ENCODE measurements around the gene ICA1.
A peak's percentile ranks its signal among the peaks of the same experiment; 100 is the strongest.

ICA1 gene

DNA sequence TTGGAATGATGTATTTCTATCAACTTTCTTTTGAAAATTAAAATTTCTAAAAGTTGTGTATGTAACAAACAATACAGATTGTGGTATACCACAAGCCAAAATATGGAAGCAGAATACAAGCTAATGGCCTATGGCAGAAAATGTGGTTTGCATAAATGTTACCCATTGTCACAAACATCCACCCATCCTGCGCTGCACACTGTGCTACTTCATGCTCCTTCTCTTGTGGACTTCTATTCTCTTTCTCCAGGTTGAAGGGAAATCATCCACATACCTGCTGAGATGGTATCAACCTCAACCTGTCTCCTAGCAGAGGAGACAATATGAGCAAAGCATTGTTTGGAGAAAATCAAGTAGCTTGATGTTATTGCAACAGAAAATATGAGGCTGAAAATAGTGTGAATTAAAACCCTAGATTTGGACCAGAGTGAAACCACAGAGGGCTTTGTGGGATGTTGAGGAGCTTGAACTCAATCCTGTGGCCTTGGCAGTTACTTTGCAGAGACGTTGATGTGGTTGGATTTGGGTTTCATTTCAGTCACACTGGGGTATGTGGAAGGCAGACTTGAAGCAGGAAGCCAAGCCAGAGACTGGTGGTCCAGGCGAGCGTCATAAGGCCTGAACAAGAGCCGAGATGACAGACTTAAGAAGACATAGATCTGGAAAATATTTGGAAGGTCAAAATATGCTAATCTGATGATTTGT is 63.8 kb downstream of the ICA1 start:
- H3K4me3 ChIP-seq (ENCODE audit: control insufficient read depth, low read depth, low read length) = no peak overlapping the region
- no peak for DNase-seq (ENCODE audit: low read depth)
- TF ChIP-seq, protein P1, sequence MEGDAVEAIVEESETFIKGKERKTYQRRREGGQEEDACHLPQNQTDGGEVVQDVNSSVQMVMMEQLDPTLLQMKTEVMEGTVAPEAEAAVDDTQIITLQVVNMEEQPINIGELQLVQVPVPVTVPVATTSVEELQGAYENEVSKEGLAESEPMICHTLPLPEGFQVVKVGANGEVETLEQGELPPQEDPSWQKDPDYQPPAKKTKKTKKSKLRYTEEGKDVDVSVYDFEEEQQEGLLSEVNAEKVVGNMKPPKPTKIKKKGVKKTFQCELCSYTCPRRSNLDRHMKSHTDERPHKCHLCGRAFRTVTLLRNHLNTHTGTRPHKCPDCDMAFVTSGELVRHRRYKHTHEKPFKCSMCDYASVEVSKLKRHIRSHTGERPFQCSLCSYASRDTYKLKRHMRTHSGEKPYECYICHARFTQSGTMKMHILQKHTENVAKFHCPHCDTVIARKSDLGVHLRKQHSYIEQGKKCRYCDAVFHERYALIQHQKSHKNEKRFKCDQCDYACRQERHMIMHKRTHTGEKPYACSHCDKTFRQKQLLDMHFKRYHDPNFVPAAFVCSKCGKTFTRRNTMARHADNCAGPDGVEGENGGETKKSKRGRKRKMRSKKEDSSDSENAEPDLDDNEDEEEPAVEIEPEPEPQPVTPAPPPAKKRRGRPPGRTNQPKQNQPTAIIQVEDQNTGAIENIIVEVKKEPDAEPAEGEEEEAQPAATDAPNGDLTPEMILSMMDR (IDR thresholded peaks at IDR 0.05; ENCODE audit: control insufficient read depth, insufficient read depth, low read depth, low read length, missing control alignments) = no peak

DNA sequence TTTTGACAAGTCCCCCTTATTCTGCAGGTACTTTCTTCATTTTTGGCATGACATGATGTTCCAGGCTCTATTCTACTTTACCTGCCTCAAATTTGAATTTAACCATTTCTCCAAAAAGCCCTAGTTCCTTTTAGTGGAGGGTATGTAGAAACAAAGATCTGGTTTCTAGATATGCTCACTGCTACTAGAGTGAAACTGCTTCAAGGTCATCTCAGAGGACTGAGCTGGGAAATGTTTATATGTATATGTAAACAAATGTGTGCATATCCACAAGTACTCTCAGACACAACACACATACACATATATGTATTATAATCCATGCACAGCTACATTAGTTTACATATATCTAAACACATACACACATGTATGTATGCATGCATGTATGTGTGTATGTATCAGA is 69.1 kb downstream of the ICA1 start:
- DNase-seq (ENCODE audit: low read depth) = no peak
- TF ChIP-seq, protein P1 (IDR thresholded peaks at IDR 0.05; ENCODE audit: control insufficient read depth, insufficient read depth, low read depth, low read length, missing control alignments) = no peak
- H3K4me3 ChIP-seq (ENCODE audit: control insufficient read depth, low read depth, low read length) = no peak overlapping the region

DNA sequence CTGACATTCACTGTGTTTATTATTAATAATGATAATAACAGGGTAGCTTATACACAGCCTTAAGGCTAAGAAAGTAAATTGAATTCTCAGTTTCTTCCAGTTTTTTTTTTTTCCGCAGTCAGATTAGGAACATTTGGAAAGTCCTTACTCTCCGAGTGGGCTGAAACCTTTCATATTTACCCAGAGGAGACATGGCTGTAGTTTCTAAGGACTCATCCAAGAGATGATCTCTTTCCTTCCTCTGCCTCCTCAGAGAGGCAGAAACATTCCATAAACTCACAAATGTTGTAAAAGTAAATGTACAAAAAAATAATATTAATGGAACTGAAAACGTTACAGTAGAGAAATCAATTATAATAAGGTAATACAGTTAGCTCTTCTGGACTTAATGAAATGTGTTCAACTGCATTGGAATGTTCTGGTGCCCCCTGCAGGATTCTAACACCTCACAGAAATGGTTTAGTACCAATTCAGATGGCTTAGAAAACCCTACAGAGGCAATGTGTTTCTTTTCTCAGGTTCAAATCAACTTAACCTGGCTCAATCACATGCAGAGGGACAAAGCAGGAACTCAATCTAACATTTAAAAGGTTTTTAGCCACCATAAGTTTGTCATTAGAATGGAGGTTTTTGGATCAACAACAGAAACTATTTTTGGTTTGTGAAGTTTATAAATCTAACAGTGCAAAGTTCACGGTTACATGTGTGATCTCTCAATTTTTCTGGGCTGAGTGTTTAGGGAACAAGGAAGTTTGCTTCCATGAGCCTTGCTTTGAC is 71.7 kb downstream of the ICA1 start:
- H3K4me3 ChIP-seq (ENCODE audit: control insufficient read depth, low read depth, low read length) = no peak overlapping the region
- TF ChIP-seq, protein P1 (IDR thresholded peaks at IDR 0.05; ENCODE audit: control insufficient read depth, insufficient read depth, low read depth, low read length, missing control alignments) = peak; percentile 66
- DNase-seq (ENCODE audit: low read depth) = peak; percentile 20

DNA sequence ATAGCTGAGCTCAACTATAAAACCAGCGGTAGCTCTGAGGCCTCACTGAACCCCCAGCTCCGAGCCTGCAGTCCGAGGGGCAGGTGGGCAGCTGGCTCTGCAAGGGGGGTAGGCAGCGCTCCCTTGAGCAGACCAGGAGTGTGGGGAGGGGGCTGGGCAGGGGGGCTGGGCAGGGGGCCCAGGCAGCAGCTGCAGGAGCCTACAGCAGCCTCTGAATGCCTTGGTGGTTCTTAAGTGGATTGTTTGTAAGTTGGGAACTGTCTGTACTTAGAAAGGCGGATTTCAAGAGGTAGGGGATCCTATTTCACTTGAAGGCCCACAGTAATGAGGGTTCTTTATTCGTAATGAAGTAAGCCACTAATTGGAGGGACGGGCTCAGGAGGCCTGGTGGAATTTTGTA is 72.3 kb downstream of the ICA1 start:
- no peak for DNase-seq (ENCODE audit: low read depth)
- TF ChIP-seq, protein P1 (IDR thresholded peaks at IDR 0.05; ENCODE audit: control insufficient read depth, insufficient read depth, low read depth, low read length, missing control alignments) = no peak
- no peak overlapping the region for H3K4me3 ChIP-seq (ENCODE audit: control insufficient read depth, low read depth, low read length)

DNA sequence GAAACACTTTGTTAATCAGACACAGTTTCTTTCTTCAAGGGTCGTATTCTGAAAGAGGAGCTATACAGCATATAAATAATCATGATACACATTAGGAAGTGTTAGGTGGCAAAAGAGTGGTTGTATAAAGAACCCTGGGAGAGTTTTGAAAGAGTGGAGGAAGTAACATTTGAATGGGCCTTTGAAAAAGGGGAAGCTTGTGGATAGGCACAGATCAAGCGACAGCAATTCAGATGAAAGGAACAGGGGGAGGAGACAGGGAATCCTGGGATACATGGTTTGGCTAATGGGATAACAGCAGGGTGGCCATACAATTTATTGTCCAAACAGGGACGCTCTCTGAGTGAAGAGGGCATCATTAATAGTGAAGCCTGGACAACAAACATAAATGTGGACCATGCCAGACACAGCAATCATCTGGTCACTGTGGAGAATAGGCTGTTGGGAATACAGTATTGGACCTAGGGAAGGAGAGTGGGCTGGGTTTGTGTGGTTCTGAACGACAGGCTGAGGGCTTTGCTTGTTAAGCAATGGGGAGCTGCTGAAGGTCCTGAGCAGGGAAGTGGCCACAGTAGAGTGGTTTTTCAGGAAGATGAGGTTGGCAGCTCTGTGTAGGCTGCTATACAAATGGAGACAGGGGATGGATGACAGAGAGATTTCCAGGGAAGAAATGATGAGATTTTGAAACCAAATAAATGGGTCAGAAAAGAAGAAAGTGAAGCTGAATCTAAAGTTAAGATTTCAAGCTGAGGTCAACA is 75.9 kb downstream of the ICA1 start:
- no peak overlapping the region for H3K4me3 ChIP-seq (ENCODE audit: control insufficient read depth, low read depth, low read length)
- no peak for DNase-seq (ENCODE audit: low read depth)
- TF ChIP-seq, protein P1 (IDR thresholded peaks at IDR 0.05; ENCODE audit: control insufficient read depth, insufficient read depth, low read depth, low read length, missing control alignments) = no peak

DNA sequence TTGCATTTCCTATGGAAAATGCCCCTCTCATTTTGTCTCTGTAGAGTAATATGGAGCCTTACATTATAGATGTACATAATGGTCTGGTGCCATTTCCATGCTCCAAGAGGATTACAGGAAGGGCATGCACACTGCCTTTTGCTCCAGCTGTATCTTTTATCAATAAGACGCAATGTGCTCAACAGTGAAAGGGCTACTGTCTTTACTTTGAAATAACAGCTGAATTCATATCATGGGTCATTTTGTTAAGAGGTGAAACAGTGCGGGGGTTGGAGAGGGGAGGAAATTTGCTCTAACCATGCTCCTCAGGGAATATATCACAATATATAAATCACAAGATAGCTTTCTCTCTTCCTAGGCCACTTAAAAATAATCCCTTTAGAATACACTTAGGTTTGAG is 77.7 kb downstream of the ICA1 start:
- H3K4me3 ChIP-seq (ENCODE audit: control insufficient read depth, low read depth, low read length) = no peak overlapping the region
- TF ChIP-seq, protein P1 (IDR thresholded peaks at IDR 0.05; ENCODE audit: control insufficient read depth, insufficient read depth, low read depth, low read length, missing control alignments) = no peak
- DNase-seq (ENCODE audit: low read depth) = no peak

All from AG09309 (cell line).